H1 (cell line): ENCODE measurements around the gene TRIM15. TPM values are rescaled to one million over a fixed set of nuclear protein-coding genes. Genes with fewer than 3 reads are reported as not detected.

Experiments
- CTCF ChIA-PET: fragments of 300-600 bp; sonication (Branson Sonifier 250); formaldehyde crosslinking; loops from one replicate; lab custom pipeline; 2021; ENCODE audit not compliant: partially characterized antibody; lab: Charles Lee
- POLR2A ChIA-PET: fragments of 300-600 bp; sonication (Branson Sonifier 250); formaldehyde crosslinking; loops from one replicate; lab custom pipeline; 2021; ENCODE audit warnings: inconsistent platforms; ENCODE audit not compliant: partially characterized antibody; lab: Charles Lee
- DNase-seq, 2 experiments: peaks; one replicate each; pipeline versions ENCODE4 v3.0.0 to v3.0.0-alpha.2; 2010 to 2022; ENCODE audit warnings: low spot score in 2 of 2, low read depth in 1 of 2, mixed read lengths in 1 of 2
- FAIRE-seq: peaks from 2 replicates; lab custom pipeline; 2011; peaks lifted over from hg19 to GRCh38; lab: Jason Lieb, UNC
- H2AFZ ChIP-seq: 2 replicates; pipeline ENCODE4 v1.8.1; 2012; ENCODE audit warnings: low read length, inconsistent platforms
- H2AK5ac ChIP-seq: 2 replicates; pipeline ENCODE4 v1.6.1; 2013; ENCODE audit warnings: low read depth, low read length
- H2BK120ac ChIP-seq: replicated peaks from 2 replicates; pipeline ENCODE3; 2013; ENCODE audit warnings: low read depth, low read length, inconsistent platforms
- H2BK12ac ChIP-seq: 2 replicates; pipeline ENCODE4 v1.6.1; 2013; ENCODE audit warnings: low read depth, low read length
- H2BK15ac ChIP-seq: 2 replicates; pipeline ENCODE4 v1.6.1; 2013; ENCODE audit warnings: low read length
- H2BK20ac ChIP-seq: 2 replicates; pipeline ENCODE4 v1.6.1; 2013; ENCODE audit warnings: low read length
- H2BK5ac ChIP-seq: 2 replicates; pipeline ENCODE4 v1.6.1; 2013; ENCODE audit warnings: low read depth, low read length
- H3K14ac ChIP-seq: 2 replicates; pipeline ENCODE4 v1.6.1; 2013; ENCODE audit warnings: inconsistent platforms; ENCODE audit not compliant: insufficient read length
- H3K18ac ChIP-seq: 2 replicates; pipeline ENCODE4 v1.6.1; 2013; ENCODE audit warnings: low read length; ENCODE audit errors: extremely low read depth
- H3K23ac ChIP-seq: 2 replicates; pipeline ENCODE4 v1.6.1; 2013; ENCODE audit warnings: inconsistent platforms; ENCODE audit not compliant: insufficient read length
- H3K23me2 ChIP-seq: 2 replicates; pipeline ENCODE4 v1.6.1; 2013; ENCODE audit warnings: low read depth, low read length
- H3K27ac ChIP-seq: 2 replicates; pipeline ENCODE4 v1.6.1; 2011; ENCODE audit warnings: low read depth, low read length, inconsistent platforms
- H3K27me3 ChIP-seq, 4 experiments: replicated peaks in 1 of 4; 1 replicate in 1 of 4; 2 replicates in 3 of 4; pipeline versions ENCODE4 v1.6.1 to v1.8.1; 2011 to 2013; ENCODE audit warnings: low read length in 3 of 4, mild to moderate bottlenecking in 3 of 4, inconsistent platforms in 2 of 4, mixed read lengths in 2 of 4, moderate library complexity in 1 of 4; ENCODE audit not compliant: control insufficient read depth in 3 of 4, insufficient read depth in 3 of 4; ENCODE audit errors: extremely low read depth in 1 of 4
- H3K36me3 ChIP-seq, 4 experiments: 2 replicates each; pipeline versions ENCODE4 v1.6.1 to v1.8.1; 2011 to 2013; ENCODE audit warnings: mild to moderate bottlenecking in 4 of 4, low read length in 3 of 4, moderate library complexity in 2 of 4, control low read depth in 1 of 4, inconsistent platforms in 1 of 4; ENCODE audit not compliant: insufficient read depth in 4 of 4, control insufficient read depth in 2 of 4
- H3K4ac ChIP-seq: replicated peaks from 2 replicates; pipeline ENCODE3; 2013; ENCODE audit warnings: low read length, low read depth, mixed read lengths, inconsistent platforms; ENCODE audit not compliant: insufficient read length
- H3K4me1 ChIP-seq, 4 experiments: replicated peaks in 1 of 4; 1 replicate in 1 of 4; 2 replicates in 3 of 4; pipeline versions ENCODE4 v1.6.1 to v1.8.1; 2011 to 2013; ENCODE audit warnings: low read length in 3 of 4, inconsistent platforms in 2 of 4, mixed read lengths in 1 of 4; ENCODE audit not compliant: insufficient read depth in 4 of 4, control insufficient read depth in 3 of 4
- H3K4me2 ChIP-seq, 2 experiments: 2 replicates each; pipeline versions ENCODE4 v1.6.1 to v1.8.1; 2011 to 2013; ENCODE audit warnings: low read depth in 2 of 2, low read length in 2 of 2, control low read depth in 1 of 2, inconsistent platforms in 1 of 2, mild to moderate bottlenecking in 1 of 2; ENCODE audit not compliant: insufficient read depth in 1 of 2
- H3K4me3 ChIP-seq, 4 experiments: fragments of 200-600, 300-600 bp in 1 of 4; sonication (generic), shearing (Covaris generic), sonication (Bioruptor Twin) in 1 of 4; 2 replicates each; pipeline versions ENCODE4 v1.5.1 to v1.8.1; 2011 to 2016; ENCODE audit warnings: low read length in 4 of 4, low read depth in 3 of 4, control low read depth in 2 of 4, inconsistent platforms in 2 of 4, mild to moderate bottlenecking in 2 of 4, mixed read lengths in 1 of 4, moderate library complexity in 1 of 4; ENCODE audit not compliant: insufficient read depth in 2 of 4; ENCODE audit errors: extremely low read depth in 1 of 4
- H3K56ac ChIP-seq: replicated peaks from 2 replicates; pipeline ENCODE3; 2013; ENCODE audit warnings: low read depth, mild to moderate bottlenecking, mixed read lengths, low read length, inconsistent platforms; ENCODE audit not compliant: insufficient read length
- H3K79me1 ChIP-seq: 2 replicates; pipeline ENCODE4 v1.6.1; 2013; ENCODE audit warnings: low read depth, low read length, control low read depth
- H3K79me2 ChIP-seq, 2 experiments: 2 replicates each; pipeline versions ENCODE4 v1.6.1 to v1.8.1; 2012 to 2013; ENCODE audit warnings: low read length in 2 of 2, mild to moderate bottlenecking in 2 of 2, inconsistent platforms in 1 of 2; ENCODE audit not compliant: insufficient read depth in 2 of 2, control insufficient read depth in 1 of 2
- H3K9ac ChIP-seq, 4 experiments: replicated peaks in 1 of 4; 1 replicate in 1 of 4; 2 replicates in 3 of 4; pipeline versions ENCODE4 v1.6.1 to v1.8.1; 2011 to 2013; ENCODE audit warnings: low read depth in 3 of 4, low read length in 3 of 4, control low read depth in 2 of 4, mild to moderate bottlenecking in 2 of 4, moderate library complexity in 2 of 4, inconsistent platforms in 1 of 4; ENCODE audit errors: extremely low read depth in 1 of 4
- H3K9me3 ChIP-seq, 2 experiments: 2 replicates each; pipeline versions ENCODE4 v1.6.1 to v1.8.1; 2012 to 2013; ENCODE audit warnings: mild to moderate bottlenecking in 2 of 2, moderate library complexity in 2 of 2, control low read depth in 1 of 2, inconsistent platforms in 1 of 2, low read depth in 1 of 2, low read length in 1 of 2, mixed read lengths in 1 of 2; ENCODE audit not compliant: insufficient read depth in 2 of 2
- H4K20me1 ChIP-seq, 2 experiments: replicated peaks in 1 of 2; 2 replicates each; pipeline versions ENCODE3 to v1.8.1; 2011 to 2013; ENCODE audit warnings: inconsistent platforms in 2 of 2, low read length in 2 of 2, mild to moderate bottlenecking in 1 of 2; ENCODE audit not compliant: insufficient read depth in 2 of 2, control insufficient read depth in 1 of 2
- H4K5ac ChIP-seq: 2 replicates; pipeline ENCODE4 v1.6.1; 2013; ENCODE audit warnings: low read length, low read depth, mixed read lengths, inconsistent platforms; ENCODE audit not compliant: insufficient read length
- H4K8ac ChIP-seq: 2 replicates; pipeline ENCODE4 v1.8.0; 2013; ENCODE audit warnings: mild to moderate bottlenecking, moderate library complexity, low read length, inconsistent platforms; ENCODE audit not compliant: insufficient read depth; ENCODE audit errors: extremely low read depth
- H4K91ac ChIP-seq: replicated peaks from 2 replicates; pipeline ENCODE3; 2013; ENCODE audit warnings: low read length, mixed read lengths, inconsistent platforms; ENCODE audit not compliant: insufficient read length
- BCL11A ChIP-seq, 2 experiments: IDR thresholded peaks; one replicate each; pipeline ENCODE4 v1.6.1; 2011; ENCODE audit warnings: low read depth in 2 of 2, low read length in 2 of 2, mild to moderate bottlenecking in 2 of 2
- FOSL1 ChIP-seq: IDR thresholded peaks from 2 replicates; pipeline ENCODE4 v1.6.1; 2011; ENCODE audit warnings: mild to moderate bottlenecking, low read depth, low read length, moderate library complexity; ENCODE audit not compliant: insufficient read depth
- KDM5A ChIP-seq: fragments of 200-600 bp; IDR thresholded peaks from 2 replicates; pipeline ENCODE4 v1.7.1; 2012; ENCODE audit warnings: mild to moderate bottlenecking, low read length, inconsistent platforms, mixed read lengths
- MAX ChIP-seq: IDR thresholded peaks from 2 replicates; pipeline ENCODE4 v1.6.1; 2012; ENCODE audit warnings: inconsistent platforms
- NANOG ChIP-seq: IDR thresholded peaks from 2 replicates; pipeline ENCODE4 v1.6.1; 2011; ENCODE audit warnings: low read length, low read depth, mild to moderate bottlenecking, inconsistent platforms; ENCODE audit not compliant: insufficient read depth, poor library complexity, severe bottlenecking
- NRF1 ChIP-seq: IDR thresholded peaks from 2 replicates; pipeline ENCODE4 v1.6.1; 2011; ENCODE audit warnings: mild to moderate bottlenecking, low read depth, low read length, improper control_type of control experiment
- RAD21 ChIP-seq, 2 experiments: IDR thresholded peaks in 1 of 2; conservative IDR thresholded peaks in 1 of 2; 2 replicates each; pipeline ENCODE4 v1.6.1; 2011; ENCODE audit warnings: low read depth in 2 of 2, low read length in 2 of 2, improper control_type of control experiment in 1 of 2, inconsistent platforms in 1 of 2, mild to moderate bottlenecking in 1 of 2, moderate library complexity in 1 of 2
- SIX5 ChIP-seq: IDR thresholded peaks from 2 replicates; pipeline ENCODE4 v1.6.1; 2011; ENCODE audit warnings: mild to moderate bottlenecking, low read depth, low read length
- SP4 ChIP-seq: IDR thresholded peaks from 2 replicates; pipeline ENCODE4 v1.6.1; 2012; ENCODE audit warnings: low read length, inconsistent platforms
- SRF ChIP-seq: IDR thresholded peaks from 2 replicates; pipeline ENCODE4 v1.6.1; 2011; ENCODE audit warnings: mild to moderate bottlenecking, low read depth, low read length, moderate library complexity
- TAF1 ChIP-seq: IDR thresholded peaks from 2 replicates; pipeline ENCODE4 v1.6.1; 2011; ENCODE audit warnings: mild to moderate bottlenecking, low read depth, low read length
- TEAD4 ChIP-seq: IDR thresholded peaks from 2 replicates; pipeline ENCODE4 v1.6.1; 2012; ENCODE audit warnings: low read depth, low read length, inconsistent platforms, mixed read lengths
- YY1 ChIP-seq: IDR thresholded peaks from 2 replicates; pipeline ENCODE4 v1.6.1; 2011; ENCODE audit warnings: low read depth, mild to moderate bottlenecking, low read length
- WGBS, 2 experiments: shearing (Covaris generic) in 1 of 2; methylation state at CpG; one replicate each; pipeline versions ENCODE4 v1.1.6 to v1.1.7; 2013 to 2015; ENCODE audit warnings: low lambda C conversion rate in 2 of 2, mixed read lengths in 2 of 2, inconsistent platforms in 1 of 2, low coverage in 1 of 2, missing lambda C conversion rate in 1 of 2; ENCODE audit not compliant: insufficient replicate concordance in 2 of 2, insufficient coverage in 1 of 2, insufficient read length in 1 of 2; ENCODE audit errors: extremely low coverage in 1 of 2, missing lambda C conversion rate in 1 of 2; 5-methylcytosine and 5-hydroxymethylcytosine counted together
- polyA plus RNA-seq, 7 experiments: library from polyadenylated mRNA; depleted of rRNA in 3 of 7; stranded (reverse) in 5 of 7; unstranded in 2 of 7; fragments of >200 nt in 5 of 7; fragments of 200-250 nt in 2 of 7; gene quantifications; 1 replicate in 5 of 7; 2 replicates in 1 of 7; 4 replicates in 1 of 7; pipeline versions ENCODE4 v1.2.1 to v1.2.3, GENCODE V29; 2011 to 2013; ENCODE audit warnings: missing spikeins in 2 of 7, mixed read lengths in 2 of 7
- total RNA-seq: library from RNA; stranded (reverse); fragmentation: NEBNext Ultra II Directional; extraction: Animal tissue kit (Norgen Biotek cat#: 25700); gene quantifications from 2 replicates; pipeline ENCODE4 v1.2.1, GENCODE V29; 2021

TRIM15 gene
- total and polyA plus RNA-seq, 2 of the 8 experiments (the other 6 are each of a cell fraction or from before 2014, with no cell fraction given): 0.18 to 0.48 TPM

GRCh38 chr6:30160008-30160784 is 3.1 kb upstream of the TRIM15 start:
- no peaks in the 10 kb centered on the region for H3K23me2 ChIP-seq
- H3K9ac ChIP-seq: no peak overlapping the region
- ChIA-PET POLR2A (interaction anchor here (1.1 kb wide), 1 partner anchor 99 kb away, joined by 3 read pairs; the partner anchor contains the start of gene POLR1H), CTCF (no interaction called here)
- no peak overlapping the region for H2BK20ac ChIP-seq
- no peak overlapping the region for H2BK15ac ChIP-seq
- no peak overlapping the region for H2BK120ac ChIP-seq
- no peak overlapping the region for H2BK5ac ChIP-seq
- H3K27me3 ChIP-seq: peaks cover 0 to 4% (median 1%) of the 10 kb centered on the region in 4 experiments; a peak in 3 of 7 replicates
- TF ChIP-seq BCL11A (IDR thresholded peaks at IDR 0.05; ENCODE audit: low read depth in 2 of 2, low read length in 2 of 2): no peak
- no peak for TF ChIP-seq KDM5A
- TF ChIP-seq TEAD4: no peak
- no peak for TF ChIP-seq NANOG
- no peak for TF ChIP-seq SIX5
- no peak for TF ChIP-seq YY1
- TF ChIP-seq RAD21 (IDR thresholded peaks at IDR 0.05 in 1 of 2, conservative IDR thresholded peaks at IDR 0.05 in 1 of 2; ENCODE audit: low read depth in 2 of 2, low read length in 2 of 2): no peak
- TF ChIP-seq FOSL1: no peak
- TF ChIP-seq MAX: no peak
- no peak for TF ChIP-seq TAF1
- TF ChIP-seq NRF1: no peak
- no peak for TF ChIP-seq SP4
- TF ChIP-seq SRF: no peak
- H3K4me3 ChIP-seq: no peak overlapping the region
- H3K18ac ChIP-seq: no peak overlapping the region
- DNase-seq (no peak), FAIRE-seq (no peak)
- H3K36me3 ChIP-seq: no peaks in the 10 kb centered on the region
- 90% methylated on average over 14 of the region's 17 CpGs; no CpG with 5 or more reads in 1 of the 2 experiments for WGBS, 2 experiments
- H4K8ac ChIP-seq: no peak overlapping the region
- no peaks in the 10 kb centered on the region for H3K79me2 ChIP-seq
- no peak overlapping the region for H3K23ac ChIP-seq
- peaks cover 0 to 4% (median 2%) of the 10 kb centered on the region in 4 experiments; a peak in 1 of 7 replicates for H3K4me1 ChIP-seq
- no peak overlapping the region for H2BK12ac ChIP-seq
- H3K9me3 ChIP-seq: no peaks in the 10 kb centered on the region
- H4K20me1 ChIP-seq: no peaks in the 10 kb centered on the region
- H2AK5ac ChIP-seq: no peak overlapping the region
- no peak overlapping the region for H4K5ac ChIP-seq
- no peak overlapping the region for H3K4ac ChIP-seq
- H4K91ac ChIP-seq: no peak overlapping the region
- H3K56ac ChIP-seq: no peak overlapping the region
- no peak overlapping the region for H3K27ac ChIP-seq
- H3K4me2 ChIP-seq: no peak overlapping the region
- H2AFZ ChIP-seq: no peak overlapping the region
- H3K14ac ChIP-seq: no peak overlapping the region
- H3K79me1 ChIP-seq: no peaks in the 10 kb centered on the region
